ENCODE data around the gene XCR1. TPM values are rescaled to one million over a fixed set of nuclear protein-coding genes. Genes with fewer than 3 reads are reported as not detected.
"Not testable (repeated sequence)": the region's sequence is repeated elsewhere in the genome, so short reads cannot be mapped to it uniquely, and the experiment has no call there.

XCR1 gene
- total and polyA plus RNA-seq, 2 donors (not counting 1 experiment from before 2014, with no cell fraction given): 0.01 TPM; not detected in 1

DNA sequence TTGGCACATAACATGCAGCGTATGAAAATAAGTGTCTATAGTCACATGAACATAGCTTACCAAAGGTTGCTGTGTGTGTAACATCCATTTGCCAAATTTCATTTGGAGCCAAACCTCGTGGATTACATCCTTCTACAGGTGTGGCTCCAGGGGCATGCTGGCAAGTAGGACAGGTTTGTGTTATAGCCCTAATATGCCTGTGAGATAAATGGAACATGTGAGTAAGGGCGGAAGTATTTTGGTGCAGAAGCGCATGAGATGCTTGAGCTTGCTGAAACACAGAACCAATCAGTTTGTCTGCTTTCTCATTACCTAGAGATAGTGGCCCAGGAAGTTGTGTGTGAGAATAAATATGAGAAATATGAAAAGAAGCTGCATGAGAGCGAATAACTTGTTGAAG, 21.8 kb upstream of the XCR1 start:
- ATAC-seq (ENCODE audit: low read depth) (no peak), DNase-seq (no peak)
- WGBS (ENCODE audit: insufficient coverage): 83% methylated on average over 1 of the region's 5 CpGs
- Histone ChIP-seq H3K9me3 (ENCODE audit: control extremely low read depth in 1 of 3, control insufficient read depth in 2 of 3, insufficient read depth in 1 of 3, low read length in 2 of 3) (no peaks in the 10 kb centered on the region), H3K27me3 (replicated peaks in 1 of 4; ENCODE audit: control extremely low read depth in 1 of 4, control insufficient read depth in 3 of 4, insufficient read depth in 4 of 4, low read length in 3 of 4) (peaks cover 0 to 3% (median 1%) of the 10 kb centered on the region in 4 experiments), H4K20me1 (ENCODE audit: control insufficient read depth, insufficient read depth, low read length, poor library complexity, severe bottlenecking) (no peaks in the 10 kb centered on the region), H2AFZ (ENCODE audit: insufficient read depth, low read depth, low read length, poor library complexity, severe bottlenecking) (no peak overlapping the region), H3K4me2 (replicated peaks; ENCODE audit: low read depth, low read length, poor library complexity, severe bottlenecking) (no peak overlapping the region), H3K79me2 (ENCODE audit: control insufficient read depth, insufficient read depth, low read length) (no peaks in the 10 kb centered on the region), H3K4me1 (ENCODE audit: control insufficient read depth in 2 of 2, insufficient read depth in 2 of 2, low read length in 2 of 2) (no peaks in the 10 kb centered on the region), H3K36me3 (replicated peaks in 1 of 2; ENCODE audit: control extremely low read depth in 1 of 2, control insufficient read depth in 1 of 2, extremely low read depth in 1 of 2, insufficient read depth in 2 of 2, low read length in 1 of 2) (no peaks in the 10 kb centered on the region), H3K4me3 (ENCODE audit: control extremely low read depth in 1 of 5, extremely low read depth in 1 of 5, insufficient read depth in 1 of 5, low read depth in 2 of 5, low read length in 4 of 5) (no peak overlapping the region), H3K9ac (ENCODE audit: low read length) (no peak overlapping the region), H3K27ac (ENCODE audit: low read length in 2 of 2) (no peak overlapping the region)
- Mint-ChIP-seq H3K4me3 (no peak overlapping the region), H3K4me1 (no peaks in the 10 kb centered on the region), H3K27me3 (peaks cover 19% of the 10 kb centered on the region), H3K27ac (no peak overlapping the region), H3K9me3 (ENCODE audit: insufficient read depth) (no peaks in the 10 kb centered on the region)
- CTCF ChIA-PET: no interaction called here
- TF ChIP-seq, protein P1, sequence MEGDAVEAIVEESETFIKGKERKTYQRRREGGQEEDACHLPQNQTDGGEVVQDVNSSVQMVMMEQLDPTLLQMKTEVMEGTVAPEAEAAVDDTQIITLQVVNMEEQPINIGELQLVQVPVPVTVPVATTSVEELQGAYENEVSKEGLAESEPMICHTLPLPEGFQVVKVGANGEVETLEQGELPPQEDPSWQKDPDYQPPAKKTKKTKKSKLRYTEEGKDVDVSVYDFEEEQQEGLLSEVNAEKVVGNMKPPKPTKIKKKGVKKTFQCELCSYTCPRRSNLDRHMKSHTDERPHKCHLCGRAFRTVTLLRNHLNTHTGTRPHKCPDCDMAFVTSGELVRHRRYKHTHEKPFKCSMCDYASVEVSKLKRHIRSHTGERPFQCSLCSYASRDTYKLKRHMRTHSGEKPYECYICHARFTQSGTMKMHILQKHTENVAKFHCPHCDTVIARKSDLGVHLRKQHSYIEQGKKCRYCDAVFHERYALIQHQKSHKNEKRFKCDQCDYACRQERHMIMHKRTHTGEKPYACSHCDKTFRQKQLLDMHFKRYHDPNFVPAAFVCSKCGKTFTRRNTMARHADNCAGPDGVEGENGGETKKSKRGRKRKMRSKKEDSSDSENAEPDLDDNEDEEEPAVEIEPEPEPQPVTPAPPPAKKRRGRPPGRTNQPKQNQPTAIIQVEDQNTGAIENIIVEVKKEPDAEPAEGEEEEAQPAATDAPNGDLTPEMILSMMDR (IDR thresholded peaks at IDR 0.05): no peak
- TF ChIP-seq EZH2 (IDR thresholded peaks at IDR 0.05; ENCODE audit: borderline replicate concordance, insufficient read depth, low read depth, low read length, poor library complexity, severe bottlenecking): no peak
- intact Hi-C loops (cut with micrococcal nuclease): no loop called here
- POLR2A ChIA-PET: no interaction called here

DNA sequence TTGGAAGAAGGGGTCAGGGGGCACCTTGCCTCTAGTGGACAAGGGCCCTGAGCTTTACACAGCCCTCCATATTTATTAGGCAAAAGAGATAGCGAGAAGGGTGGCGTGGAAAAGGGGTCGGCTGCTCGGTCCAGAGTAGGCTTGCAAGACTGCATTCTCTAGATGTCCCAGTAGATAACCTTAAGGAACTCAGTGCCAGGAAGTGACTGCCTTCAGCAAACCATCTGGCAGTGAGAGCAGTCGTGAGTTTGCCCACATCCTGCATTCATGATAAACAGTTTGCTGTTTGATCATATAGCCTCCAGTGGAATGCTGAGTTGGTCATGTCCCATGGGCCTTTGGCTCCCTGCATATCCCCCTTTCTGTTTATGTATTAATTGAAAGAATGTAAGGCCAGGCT, 18.9 kb upstream of the XCR1 start:
- H3K9me3 Mint-ChIP-seq (ENCODE audit: insufficient read depth); POLR2A ChIA-PET; H3K9ac ChIP-seq (ENCODE audit: low read length); ATAC-seq (ENCODE audit: low read depth); H3K36me3 ChIP-seq (replicated peaks in 1 of 2; ENCODE audit: control extremely low read depth in 1 of 2, control insufficient read depth in 1 of 2, extremely low read depth in 1 of 2, insufficient read depth in 2 of 2, low read length in 1 of 2); intact Hi-C loops (cut with micrococcal nuclease); H3K4me2 ChIP-seq (replicated peaks; ENCODE audit: low read depth, low read length, poor library complexity, severe bottlenecking); H3K27ac Mint-ChIP-seq; H3K27ac ChIP-seq (ENCODE audit: low read length in 2 of 2); H3K4me3 Mint-ChIP-seq; H3K27me3 ChIP-seq (replicated peaks in 1 of 4; ENCODE audit: control extremely low read depth in 1 of 4, control insufficient read depth in 3 of 4, insufficient read depth in 4 of 4, low read length in 3 of 4); H2AFZ ChIP-seq (ENCODE audit: insufficient read depth, low read depth, low read length, poor library complexity, severe bottlenecking); H3K9me3 ChIP-seq (ENCODE audit: control extremely low read depth in 1 of 3, control insufficient read depth in 2 of 3, insufficient read depth in 1 of 3, low read length in 2 of 3); H3K4me3 ChIP-seq (ENCODE audit: control extremely low read depth in 1 of 5, extremely low read depth in 1 of 5, insufficient read depth in 1 of 5, low read depth in 2 of 5, low read length in 4 of 5); H3K79me2 ChIP-seq (ENCODE audit: control insufficient read depth, insufficient read depth, low read length); H4K20me1 ChIP-seq (ENCODE audit: control insufficient read depth, insufficient read depth, low read length, poor library complexity, severe bottlenecking); DNase-seq; H3K4me1 Mint-ChIP-seq; H3K4me1 ChIP-seq (ENCODE audit: control insufficient read depth in 2 of 2, insufficient read depth in 2 of 2, low read length in 2 of 2): not testable (repeated sequence)
- peaks cover 20% of the 10 kb centered on the region for H3K27me3 Mint-ChIP-seq
- CTCF ChIA-PET: interaction anchor here (0.6 kb wide), 1 partner anchor 107 kb away, joined by 3 read pairs; no protein-coding TSS in a partner anchor
- 63% methylated on average over 4 of the region's 5 CpGs for WGBS (ENCODE audit: insufficient coverage)

Data from B cell (primary cell).